Progenitor cell of endocrine pancreas (in vitro differentiated cells): ENCODE data around the gene TTC28. TPM values are rescaled to one million over a fixed set of nuclear protein-coding genes. Genes with fewer than 3 reads are reported as not detected.

ENCODE experiments used
- DNase-seq: peaks from one replicate; pipeline ENCODE4 v3.0.0; 2021; ENCODE audit warnings: low spot score; ENCODE audit not compliant: unreplicated experiment
- H3K27ac Mint-ChIP-seq: 2 replicates; pipeline ENCODE4 v1.8.0; 2021; ENCODE audit warnings: mild to moderate bottlenecking, moderate library complexity, mixed read lengths
- H3K27me3 Mint-ChIP-seq: 2 replicates; pipeline ENCODE4 v1.8.0; 2021; ENCODE audit warnings: mixed read lengths
- H3K36me3 Mint-ChIP-seq: 2 replicates; pipeline ENCODE4 v1.8.0; 2022; ENCODE audit warnings: mixed read lengths; ENCODE audit not compliant: insufficient read depth
- H3K4me1 Mint-ChIP-seq: 2 replicates; pipeline ENCODE4 v1.8.0; 2021; ENCODE audit warnings: low read depth, mixed read lengths
- H3K4me3 Mint-ChIP-seq: 2 replicates; pipeline ENCODE4 v1.8.0; 2021; ENCODE audit warnings: low read depth, mild to moderate bottlenecking, moderate library complexity, mixed read lengths
- H3K9me3 Mint-ChIP-seq: 2 replicates; pipeline ENCODE4 v1.8.0; 2021; ENCODE audit warnings: low read depth, mixed read lengths
- total RNA-seq: library from RNA; stranded (reverse); gene quantifications from 2 replicates; pipeline ENCODE4 v1.2.1, GENCODE V29; 2021
- TF ChIP-seq, protein P1 (sequence below): fragments of 200-600 bp; sonication (generic); IDR thresholded peaks from one replicate; pipeline ENCODE4 v1.5.0; 2021; ENCODE audit warnings: antibody characterized with exemption, mild to moderate bottlenecking; ENCODE audit not compliant: unreplicated experiment

TTC28 gene
- total RNA-seq, 1 donor from 2014 or later: 35.2 TPM

DNA sequence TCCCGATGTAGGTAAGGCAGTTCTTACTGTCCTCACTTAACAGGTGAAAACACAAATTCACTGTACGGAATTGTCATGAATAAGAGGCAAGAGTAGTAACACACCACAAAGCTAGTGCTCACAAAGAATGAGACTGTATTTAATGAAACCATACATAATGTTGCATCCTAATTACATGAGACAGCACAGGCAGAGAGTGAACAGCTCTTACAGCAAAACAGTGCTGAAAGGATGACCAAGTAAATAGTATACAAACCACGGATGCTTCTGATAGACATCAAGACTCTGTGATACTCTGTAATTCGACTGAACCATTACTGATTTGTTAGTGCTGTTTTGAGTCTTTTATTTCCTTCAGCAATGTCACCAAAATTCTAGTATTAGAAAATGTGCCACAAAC, 282.3 kb downstream of the TTC28 start:
- H3K36me3 Mint-ChIP-seq: peaks cover 3% of the 10 kb centered on the region
- no peaks in the 10 kb centered on the region for H3K27me3 Mint-ChIP-seq
- no peak overlapping the region for H3K27ac Mint-ChIP-seq
- H3K4me3 Mint-ChIP-seq: no peak overlapping the region
- H3K4me1 Mint-ChIP-seq: peaks cover 14% of the 10 kb centered on the region
- H3K9me3 Mint-ChIP-seq: peaks cover 3% of the 10 kb centered on the region
- DNase-seq: no peak
- TF ChIP-seq, protein P1, sequence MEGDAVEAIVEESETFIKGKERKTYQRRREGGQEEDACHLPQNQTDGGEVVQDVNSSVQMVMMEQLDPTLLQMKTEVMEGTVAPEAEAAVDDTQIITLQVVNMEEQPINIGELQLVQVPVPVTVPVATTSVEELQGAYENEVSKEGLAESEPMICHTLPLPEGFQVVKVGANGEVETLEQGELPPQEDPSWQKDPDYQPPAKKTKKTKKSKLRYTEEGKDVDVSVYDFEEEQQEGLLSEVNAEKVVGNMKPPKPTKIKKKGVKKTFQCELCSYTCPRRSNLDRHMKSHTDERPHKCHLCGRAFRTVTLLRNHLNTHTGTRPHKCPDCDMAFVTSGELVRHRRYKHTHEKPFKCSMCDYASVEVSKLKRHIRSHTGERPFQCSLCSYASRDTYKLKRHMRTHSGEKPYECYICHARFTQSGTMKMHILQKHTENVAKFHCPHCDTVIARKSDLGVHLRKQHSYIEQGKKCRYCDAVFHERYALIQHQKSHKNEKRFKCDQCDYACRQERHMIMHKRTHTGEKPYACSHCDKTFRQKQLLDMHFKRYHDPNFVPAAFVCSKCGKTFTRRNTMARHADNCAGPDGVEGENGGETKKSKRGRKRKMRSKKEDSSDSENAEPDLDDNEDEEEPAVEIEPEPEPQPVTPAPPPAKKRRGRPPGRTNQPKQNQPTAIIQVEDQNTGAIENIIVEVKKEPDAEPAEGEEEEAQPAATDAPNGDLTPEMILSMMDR: no peak

DNA sequence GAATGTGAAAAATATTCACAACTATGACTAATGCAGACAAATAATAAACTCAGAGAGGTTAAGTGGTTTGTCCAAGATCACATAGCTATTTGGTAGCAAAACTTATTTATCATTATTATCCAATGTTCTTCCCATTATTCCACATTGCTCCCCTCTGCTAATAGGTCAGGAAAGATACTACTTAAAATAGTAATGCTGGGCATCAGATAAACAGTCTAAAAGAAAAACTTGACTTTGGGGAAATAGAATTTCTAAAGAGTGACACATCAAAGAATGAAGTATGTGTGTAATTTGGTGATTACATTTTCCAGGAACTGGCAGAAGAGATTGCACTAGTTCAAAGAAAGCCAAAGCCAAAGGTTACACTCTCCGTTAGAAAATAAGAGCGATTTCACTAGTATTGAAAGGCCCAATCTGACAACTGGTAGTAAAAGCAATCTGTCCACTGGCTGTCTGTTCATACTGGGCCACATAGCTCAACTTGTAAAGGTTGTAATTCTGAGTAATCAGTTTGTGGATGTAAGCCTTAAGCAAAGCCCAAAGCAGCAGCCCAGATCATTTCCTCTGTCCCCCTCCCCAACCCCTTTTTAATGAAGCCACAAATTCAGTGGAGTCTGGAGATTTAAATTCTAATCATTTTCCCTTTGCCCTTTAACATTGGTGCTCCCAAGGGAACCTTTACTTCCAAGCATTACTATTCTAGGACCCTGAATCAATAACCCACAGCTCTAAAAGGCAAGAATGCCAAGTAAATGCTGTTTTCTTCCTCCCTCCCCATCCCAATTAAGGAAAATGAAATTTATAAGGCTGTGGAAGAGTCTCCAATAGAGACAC, 283.5 kb downstream of the TTC28 start:
- H3K36me3 Mint-ChIP-seq: peaks cover 6% of the 10 kb centered on the region
- H3K4me3 Mint-ChIP-seq: no peak overlapping the region
- DNase-seq: no peak
- H3K27me3 Mint-ChIP-seq: no peaks in the 10 kb centered on the region
- TF ChIP-seq, protein P1: no peak
- H3K27ac Mint-ChIP-seq: no peak overlapping the region
- peaks cover 9% of the 10 kb centered on the region for H3K4me1 Mint-ChIP-seq
- H3K9me3 Mint-ChIP-seq: peaks cover 7% of the 10 kb centered on the region

DNA sequence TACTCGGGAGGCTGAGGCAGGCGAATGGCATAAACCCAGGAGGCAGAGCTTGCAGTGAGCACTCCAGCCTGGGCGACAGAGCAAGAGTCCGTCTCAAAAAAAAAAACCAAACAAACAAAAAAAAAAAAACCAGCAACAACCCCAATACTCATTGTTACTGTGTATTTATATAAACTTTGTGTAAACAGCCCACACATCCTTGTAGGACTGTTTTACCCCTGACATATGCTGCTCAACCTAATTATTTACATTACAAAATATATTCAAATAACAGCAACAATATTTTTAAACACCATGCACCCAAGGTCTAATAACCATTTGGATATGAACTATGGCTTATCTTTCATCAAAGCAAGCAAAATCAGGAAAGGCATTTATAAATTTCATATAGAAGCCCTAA, 284.1 kb downstream of the TTC28 start:
- H3K9me3 Mint-ChIP-seq: peaks cover 7% of the 10 kb centered on the region
- DNase-seq: no peak
- H3K4me3 Mint-ChIP-seq: no peak overlapping the region
- no peak overlapping the region for H3K27ac Mint-ChIP-seq
- TF ChIP-seq, protein P1: no peak
- peaks cover 6% of the 10 kb centered on the region for H3K36me3 Mint-ChIP-seq
- H3K27me3 Mint-ChIP-seq: no peaks in the 10 kb centered on the region
- H3K4me1 Mint-ChIP-seq: peaks cover 7% of the 10 kb centered on the region

DNA sequence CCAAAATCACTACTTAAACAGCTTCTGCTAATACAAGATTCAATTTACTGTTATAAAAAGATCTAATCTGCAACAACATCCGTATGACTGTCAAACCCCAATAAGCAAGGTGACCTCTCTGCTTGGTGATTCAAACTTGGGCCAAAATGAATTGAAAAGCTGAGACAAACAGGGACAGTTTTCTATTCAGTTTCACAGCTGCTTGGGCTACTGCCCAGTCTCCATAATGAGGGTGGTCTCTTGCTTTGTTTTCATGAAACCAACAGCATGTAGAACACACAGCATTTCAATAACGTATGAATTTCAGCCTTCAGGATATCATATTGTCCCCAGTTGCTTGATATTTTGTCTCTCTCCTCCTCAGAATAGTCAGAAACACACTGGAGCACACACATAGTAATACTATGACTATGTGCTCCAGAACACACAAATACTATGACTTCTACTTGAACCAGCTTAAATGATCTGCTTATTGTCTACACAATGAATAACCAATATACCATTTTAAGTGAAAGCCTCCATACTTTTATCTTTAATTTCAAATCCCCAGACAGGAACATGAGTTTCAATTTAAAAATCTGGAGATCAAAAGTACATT, 285.0 kb downstream of the TTC28 start:
- Mint-ChIP-seq H3K27ac (peak overlapping the region; percentile 13), H3K4me1 (peaks cover 7% of the 10 kb centered on the region), H3K36me3 (peaks cover 6% of the 10 kb centered on the region), H3K27me3 (no peaks in the 10 kb centered on the region), H3K4me3 (no peak overlapping the region), H3K9me3 (peaks cover 7% of the 10 kb centered on the region)
- TF ChIP-seq, protein P1: no peak
- DNase-seq: no peak

DNA sequence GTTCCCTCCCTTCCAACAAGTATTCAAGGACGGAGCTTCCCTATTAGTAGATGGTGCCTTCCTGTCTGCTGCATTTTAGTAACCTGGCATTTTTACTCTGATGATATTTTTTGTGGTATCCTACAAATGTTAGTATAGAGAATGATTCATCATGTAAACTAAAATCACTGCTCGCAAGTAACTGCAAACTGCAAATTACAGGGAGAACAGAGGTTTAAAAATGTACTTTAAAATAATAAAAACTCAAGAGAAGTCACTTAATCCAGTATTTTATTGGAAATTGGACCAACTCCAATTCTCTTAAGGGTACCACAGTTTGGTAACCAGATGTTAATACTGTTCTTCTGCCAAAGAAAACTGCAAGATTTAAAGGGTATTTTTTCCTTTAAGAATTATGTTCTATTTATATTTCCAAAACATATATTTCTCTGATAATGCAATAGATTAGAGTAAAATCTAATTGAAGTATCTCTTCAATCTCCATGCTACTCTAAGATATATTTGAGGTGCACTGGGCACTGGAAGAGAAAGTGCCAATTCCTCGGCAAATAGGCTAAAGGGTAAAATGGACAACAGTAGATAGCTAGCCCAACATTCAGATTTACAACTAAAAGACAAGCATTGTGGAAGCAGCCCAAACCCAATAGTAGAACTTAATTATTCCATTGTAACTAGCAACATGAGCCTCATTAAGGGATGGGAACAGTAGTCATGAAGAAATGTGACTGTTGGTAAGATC, 298.0 kb downstream of the TTC28 start:
- Mint-ChIP-seq H3K27me3 (no peaks in the 10 kb centered on the region), H3K4me3 (no peak overlapping the region), H3K27ac (no peak overlapping the region), H3K9me3 (no peaks in the 10 kb centered on the region), H3K36me3 (no peaks in the 10 kb centered on the region), H3K4me1 (no peaks in the 10 kb centered on the region)
- DNase-seq: no peak
- TF ChIP-seq, protein P1: no peak
